ENCODE measurements around the gene CNTN5.

CNTN5 gene

GRCh38 chr11:100353083-100353482 is 1332.3 kb downstream of the CNTN5 start:
- intact Hi-C loops (cut with DNase I): no loop called here
- DNase-seq: no peak

- intact Hi-C loops (cut with DNase I): no loop called here
- no peak for DNase-seq
Observed at GRCh38 chr11:100354736-100355135, 1334.0 kb downstream of the CNTN5 start.

- DNase-seq: no peak
- intact Hi-C loops (cut with DNase I): no loop called here
Observed at GRCh38 chr11:100356035-100356434, 1335.3 kb downstream of the CNTN5 start.

GRCh38 chr11:100359281-100359680 is 1338.5 kb downstream of the CNTN5 start:
- no peak for DNase-seq
- intact Hi-C loops (cut with DNase I): no loop called here

- DNase-seq: no peak
- intact Hi-C loops (cut with DNase I): no loop called here
Observed at GRCh38 chr11:100367892-100368291, 1347.1 kb downstream of the CNTN5 start.

GRCh38 chr11:100383357-100383865 is 1362.7 kb downstream of the CNTN5 start:
- DNase-seq: peak in 1 of 10 donors; percentile 25
- intact Hi-C loops (cut with DNase I): no loop called here

- intact Hi-C loops (cut with DNase I): no loop called here
- DNase-seq: no peak
Observed at GRCh38 chr11:100396266-100396665, 1375.5 kb downstream of the CNTN5 start.

GRCh38 chr11:100397401-100397800 is 1376.7 kb downstream of the CNTN5 start:
- no peak for DNase-seq
- intact Hi-C loops (cut with DNase I): no loop called here

GRCh38 chr11:100403816-100404215 is 1383.1 kb downstream of the CNTN5 start:
- intact Hi-C loops (cut with DNase I): no loop called here
- DNase-seq: no peak

GRCh38 chr11:100404907-100405306 is 1384.2 kb downstream of the CNTN5 start:
- intact Hi-C loops (cut with DNase I): no loop called here
- no peak for DNase-seq

Measured in posterior cingulate gyrus (tissue), 11 donors.